HG03095 (cell line): ENCODE data around the gene DKK2.

ENCODE experiments used
- ATAC-seq: cut with Tn5 transposase; IDR thresholded peaks from one replicate; pipeline ENCODE4 v1.9.1; 2021; ENCODE audit warnings: moderate library complexity; ENCODE audit not compliant: unreplicated experiment

The DKK2 gene

GRCh38 chr4:107035819-107036583 lies at the start of gene DKK2:
TSS of gene DKK2 (minus strand) at chr4:107036313. CDS start at chr4:107035591, 722 bp downstream.
- no peak for ATAC-seq

- ATAC-seq: no peak
These were observed 41.1 kb upstream of the DKK2 start for GRCh38 chr4:107077192-107077591.

- no peak for ATAC-seq
These were observed 37.0 kb upstream of the DKK2 start for GRCh38 chr4:107072836-107073736.

GRCh38 chr4:107071108-107071507 lies 35.0 kb upstream of the DKK2 start:
- ATAC-seq: no peak

GRCh38 chr4:107069049-107069448 lies 32.9 kb upstream of the DKK2 start:
- peak; percentile 70 for ATAC-seq

- no peak for ATAC-seq
These were observed 32.0 kb upstream of the DKK2 start for GRCh38 chr4:107068116-107068515.

- ATAC-seq: no peak
These were observed 30.5 kb upstream of the DKK2 start for GRCh38 chr4:107066621-107067020.

GRCh38 chr4:107065201-107065600 lies 29.1 kb upstream of the DKK2 start:
- no peak for ATAC-seq

- no peak for ATAC-seq
These were observed 24.3 kb upstream of the DKK2 start for GRCh38 chr4:107060388-107060787.

- no peak for ATAC-seq
These were observed 22.7 kb upstream of the DKK2 start for GRCh38 chr4:107058828-107059227.

- ATAC-seq: peak; percentile 54
These were observed 14.5 kb upstream of the DKK2 start for GRCh38 chr4:107050525-107051135.

- no peak for ATAC-seq
These were observed 10.1 kb upstream of the DKK2 start for GRCh38 chr4:107046261-107046660.

GRCh38 chr4:107044170-107044569 lies 8.1 kb upstream of the DKK2 start:
- no peak for ATAC-seq

- ATAC-seq: no peak
These were observed 1.1 kb upstream of the DKK2 start for GRCh38 chr4:107037199-107037584.

GRCh38 chr4:107036584-107037198 lies 578 bp upstream of the DKK2 start:
- ATAC-seq: no peak

- ATAC-seq: no peak
These were observed 906 bp downstream of the DKK2 start for GRCh38 chr4:107034996-107035818.

- no peak for ATAC-seq
These were observed 1.8 kb downstream of the DKK2 start for GRCh38 chr4:107034091-107034995.

- no peak for ATAC-seq
These were observed 8.7 kb downstream of the DKK2 start for GRCh38 chr4:107027379-107027778.

- no peak for ATAC-seq
These were observed 17.8 kb downstream of the DKK2 start for GRCh38 chr4:107018344-107018735.
